GM18519 (cell line): ENCODE results near the gene TRUB2.

Experiments used
- ATAC-seq: cut with Tn5 transposase; IDR thresholded peaks from one replicate; pipeline ENCODE4 v1.9.1; 2021; ENCODE audit warnings: mild to moderate bottlenecking, moderate library complexity; ENCODE audit not compliant: unreplicated experiment, low FRiP score

The TRUB2 gene

DNA sequence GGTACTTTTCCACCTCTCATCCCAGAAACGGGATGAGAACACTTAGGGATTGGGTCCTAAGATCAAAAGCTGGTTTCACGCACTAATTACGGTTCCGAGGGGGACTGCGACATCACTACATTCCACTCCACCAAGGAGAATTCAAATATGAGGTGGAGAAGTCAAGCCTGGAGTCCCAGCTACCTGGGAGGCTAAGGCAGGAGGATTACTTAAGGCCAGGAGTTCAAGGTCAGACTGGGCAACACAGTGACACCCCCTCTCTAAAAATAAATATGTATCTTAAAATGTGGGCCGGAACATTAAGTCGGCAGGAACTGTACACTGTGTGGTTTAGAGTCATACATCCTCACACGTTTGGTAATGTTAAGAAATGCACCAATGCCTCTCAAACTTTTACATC lies 48.0 kb downstream of the TRUB2 start:
- ATAC-seq, result no peak

GRCh38 chr9:128271512-128271911 lies 50.7 kb downstream of the TRUB2 start:
- ATAC-seq, result no peak

- no peak for ATAC-seq
Measured at GRCh38 chr9:128271112-128271511, 51.1 kb downstream of the TRUB2 start.

DNA sequence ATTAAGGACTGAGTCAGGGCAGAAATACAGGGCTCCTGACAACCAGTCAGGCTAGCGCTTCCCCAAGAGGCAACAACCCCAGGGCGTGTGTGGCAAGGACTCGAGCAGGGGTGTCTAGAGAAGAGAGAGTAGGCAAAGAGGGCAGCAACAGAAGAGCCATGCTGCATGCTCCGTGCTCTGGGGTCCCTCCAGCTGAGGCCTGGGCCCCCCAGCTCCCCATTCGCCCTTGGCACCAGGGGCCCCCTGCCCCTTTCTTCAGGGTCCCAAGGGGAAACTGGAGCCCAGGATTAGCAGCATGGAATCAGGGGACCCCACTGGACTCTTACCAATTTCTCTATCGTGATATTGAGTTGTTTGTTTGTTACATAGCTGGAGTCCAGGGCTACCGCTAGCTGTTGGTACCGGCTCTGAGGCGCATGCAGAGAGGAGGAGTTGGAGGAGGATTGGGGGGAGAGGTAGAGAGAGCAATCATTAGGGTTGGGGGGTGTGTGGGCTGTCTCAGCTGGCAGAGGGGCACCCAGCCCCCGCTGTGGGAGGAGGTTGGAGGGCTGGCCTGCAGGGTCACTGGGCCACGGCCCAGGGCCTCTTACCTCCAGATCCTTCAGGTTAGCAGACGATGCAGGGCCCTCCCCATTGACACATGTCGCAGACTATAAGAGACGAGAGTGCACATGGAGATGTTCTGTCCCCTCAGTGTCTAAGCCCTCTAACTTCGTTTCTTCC lies 55.2 kb downstream of the TRUB2 start:
- ATAC-seq, result no peak

DNA sequence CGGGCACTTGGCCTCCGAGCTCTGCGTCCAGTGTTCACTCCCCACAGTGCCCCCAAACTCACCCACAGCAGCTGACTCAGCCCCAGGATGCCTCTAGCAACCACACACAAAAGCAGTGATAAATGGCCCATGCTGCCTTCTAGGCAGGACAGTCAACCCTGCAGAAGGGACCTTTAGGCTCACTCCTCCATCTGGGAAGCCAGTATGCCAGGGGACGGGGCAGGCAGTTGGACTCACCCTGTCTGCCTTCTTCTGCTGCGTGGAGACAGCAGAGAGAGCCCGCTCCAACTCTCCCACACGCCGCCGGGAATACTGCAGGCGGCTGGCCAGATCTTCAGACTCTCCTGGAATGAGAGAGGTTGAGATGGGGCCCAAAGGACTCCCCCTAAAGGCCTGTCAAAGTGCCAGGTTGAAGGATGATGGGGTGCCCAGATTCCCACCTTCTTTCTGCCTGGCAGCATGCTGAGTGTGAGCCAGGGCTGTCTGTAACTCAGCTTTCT lies 56.8 kb downstream of the TRUB2 start:
- ATAC-seq, result no peak

DNA sequence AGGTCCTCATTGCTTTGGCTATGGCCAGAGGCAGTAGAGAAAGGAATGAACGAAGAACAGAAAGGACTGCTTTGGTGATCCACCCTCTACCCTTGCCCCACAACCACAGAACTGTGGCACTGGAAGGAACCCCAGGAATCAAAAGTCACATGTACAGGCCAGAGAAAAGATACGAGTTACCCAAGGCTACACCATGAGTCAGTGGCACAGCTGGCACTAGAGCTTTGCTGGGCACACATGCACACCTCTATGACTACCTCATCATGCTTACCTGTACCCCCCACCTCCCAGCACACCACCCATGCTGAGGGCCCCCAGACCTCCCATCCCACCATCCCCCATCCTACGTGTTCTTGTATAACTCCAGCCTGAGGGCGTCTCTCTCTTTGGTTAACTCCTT lies 59.6 kb downstream of the TRUB2 start:
- ATAC-seq, result no peak

DNA sequence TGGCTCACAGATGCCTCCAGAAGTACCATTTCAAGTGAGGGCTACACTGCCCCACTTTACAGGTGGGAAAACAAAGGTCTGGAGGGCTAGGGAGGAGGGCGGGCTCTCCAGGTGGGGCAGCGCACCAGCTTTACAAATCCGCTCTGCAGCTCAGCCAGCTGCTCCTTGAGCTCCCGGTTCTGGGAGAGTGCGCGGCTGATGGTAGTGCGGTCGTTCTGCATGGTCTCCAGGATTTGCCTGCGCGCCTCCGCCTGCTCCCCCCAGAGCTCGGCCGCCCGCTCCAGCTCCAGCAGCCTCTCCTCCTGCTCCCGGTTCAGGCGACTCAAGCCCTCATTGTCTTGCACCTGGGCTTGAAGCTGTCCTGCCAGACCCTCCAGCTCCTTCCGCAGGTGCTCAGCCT lies 61.9 kb downstream of the TRUB2 start:
- ATAC-seq, result no peak

- ATAC-seq, result no peak
Measured at GRCh38 chr9:128259156-128259555, 63.1 kb downstream of the TRUB2 start.

DNA sequence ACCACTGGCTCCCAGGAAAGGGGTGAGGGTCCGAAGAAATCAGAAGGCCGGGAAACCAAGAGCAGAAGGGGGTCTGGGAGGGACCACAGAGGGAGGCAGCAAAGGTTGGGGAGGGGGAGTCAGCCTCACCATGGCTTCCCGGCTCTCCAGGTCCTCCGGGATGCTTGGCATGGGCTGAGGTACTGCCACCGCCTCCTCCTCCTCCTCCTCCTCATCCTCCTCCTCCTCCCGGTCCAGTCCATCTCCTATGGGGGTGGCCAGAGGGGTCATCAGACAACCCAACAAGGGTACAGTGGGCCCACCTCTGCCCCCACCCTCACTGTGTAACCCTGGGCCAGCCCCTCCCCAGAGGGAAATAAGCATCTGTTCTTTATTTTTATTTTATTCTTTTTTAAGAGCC lies 63.9 kb downstream of the TRUB2 start:
- ATAC-seq, result no peak

GRCh38 chr9:128257907-128258306 lies 64.3 kb downstream of the TRUB2 start:
- no peak for ATAC-seq

GRCh38 chr9:128257086-128257825 lies 65.0 kb downstream of the TRUB2 start:
- no peak for ATAC-seq
